ENCODE results near the gene TAF4B.

- TF ChIP-seq CEBPB (IDR thresholded peaks at IDR 0.05) (no peak), FOXM1 (IDR thresholded peaks at IDR 0.05; ENCODE audit: borderline replicate concordance, low read depth) (no peak), TCF12 (IDR thresholded peaks at IDR 0.05; ENCODE audit: low read depth) (no peak), YY1 (IDR thresholded peaks at IDR 0.05; ENCODE audit: low read depth) (no peak), EP300 (IDR thresholded peaks at IDR 0.05; ENCODE audit: borderline replicate concordance) (no peak)
Measured at GRCh38 chr18:26362021-26362420, 135.8 kb downstream of the TAF4B start.
